Naive thymus-derived CD4-positive, alpha-beta T cell (primary cell): ENCODE data around the gene ARHGAP8. TPM values are rescaled to one million over a fixed set of nuclear protein-coding genes. Genes with fewer than 3 reads are reported as not detected.

ENCODE experiments used
- ATAC-seq: fragments of 150-1000 bp; cut with Tn5 transposase; 2 replicates; pipeline ENCODE4 v1.10.0; 2021; ENCODE audit warnings: mild to moderate bottlenecking, moderate library complexity
- CTCF ChIA-PET: fragments of 350-600 bp; sonication (Branson Sonifier 250); formaldehyde crosslinking; loops from one replicate; lab custom pipeline; 2021; ENCODE audit warnings: antibody characterized with exemption; lab: Charles Lee
- POLR2A ChIA-PET: fragments of 350-600 bp; sonication (Branson Sonifier 250); formaldehyde crosslinking; loops from one replicate; lab custom pipeline; 2021; ENCODE audit warnings: antibody characterized with exemption, inconsistent platforms; lab: Charles Lee
- DNase-seq, 9 donors: peaks; one replicate each; pipeline versions ENCODE4 v3.0.0 to v3.0.0-alpha.2; 2020 to 2022; ENCODE audit warnings: mixed read lengths in 1 of 9
- H3K27ac ChIP-seq: one replicate; pipeline ENCODE4 v1.7.0; 2013; ENCODE audit warnings: mild to moderate bottlenecking, low read depth, low read length, moderate library complexity
- H3K27me3 ChIP-seq, 2 donors: one replicate each; pipeline ENCODE4 v1.7.0; 2013; ENCODE audit warnings: low read length in 2 of 2, mild to moderate bottlenecking in 2 of 2, moderate library complexity in 2 of 2; ENCODE audit not compliant: control insufficient read depth in 2 of 2, insufficient read depth in 2 of 2
- H3K36me3 ChIP-seq, 3 experiments: 1 replicate in 2 of 3; 2 replicates in 1 of 3; pipeline ENCODE4 v1.7.0; 2013; ENCODE audit warnings: low read length in 3 of 3, mild to moderate bottlenecking in 3 of 3, moderate library complexity in 1 of 3; ENCODE audit not compliant: insufficient read depth in 3 of 3, control insufficient read depth in 2 of 3
- H3K4me1 ChIP-seq, 2 donors: one replicate each; pipeline ENCODE4 v1.7.0; 2013; ENCODE audit warnings: low read length in 2 of 2, mild to moderate bottlenecking in 2 of 2, moderate library complexity in 1 of 2; ENCODE audit not compliant: control insufficient read depth in 2 of 2, insufficient read depth in 2 of 2
- H3K4me3 ChIP-seq: 2 replicates; pipeline ENCODE4 v1.7.0; 2013; ENCODE audit warnings: mild to moderate bottlenecking, low read length
- H3K9me3 ChIP-seq, 3 experiments: 1 replicate in 2 of 3; 2 replicates in 1 of 3; pipeline ENCODE4 v1.7.0; 2013; ENCODE audit warnings: low read length in 3 of 3; ENCODE audit not compliant: control insufficient read depth in 2 of 3
- H3K27ac Mint-ChIP-seq, 9 donors: one replicate each; pipeline ENCODE4 v1.8.0; 2020 to 2022; ENCODE audit warnings: mixed read lengths in 9 of 9, mild to moderate bottlenecking in 8 of 9, moderate library complexity in 5 of 9, inconsistent platforms in 2 of 9
- H3K27me3 Mint-ChIP-seq, 5 donors: one replicate each; pipeline ENCODE4 v1.8.0; 2021 to 2022; ENCODE audit warnings: mixed read lengths in 5 of 5, mild to moderate bottlenecking in 1 of 5
- H3K36me3 Mint-ChIP-seq, 5 donors: one replicate each; pipeline ENCODE4 v1.8.0; 2020 to 2022; ENCODE audit warnings: mixed read lengths in 5 of 5, mild to moderate bottlenecking in 3 of 5, inconsistent platforms in 1 of 5
- H3K4me1 Mint-ChIP-seq, 7 donors: one replicate each; pipeline ENCODE4 v1.8.0; 2020 to 2022; ENCODE audit warnings: mixed read lengths in 7 of 7, mild to moderate bottlenecking in 3 of 7, inconsistent platforms in 1 of 7
- H3K4me3 Mint-ChIP-seq, 10 donors: one replicate each; pipeline ENCODE4 v1.8.0; 2020 to 2022; ENCODE audit warnings: mild to moderate bottlenecking in 10 of 10, mixed read lengths in 10 of 10, moderate library complexity in 6 of 10, inconsistent platforms in 2 of 10
- H3K9me3 Mint-ChIP-seq, 11 donors: one replicate each; pipeline ENCODE4 v1.8.0; 2020 to 2022; ENCODE audit warnings: mixed read lengths in 11 of 11, mild to moderate bottlenecking in 4 of 11, inconsistent platforms in 1 of 11, moderate library complexity in 1 of 11
- intact Hi-C, 2 donors: fragments of 100-400 bp; cut with micrococcal nuclease; formaldehyde crosslinking; loops; one replicate each; pipeline ENCODE4 v1.15.1; 2023
- polyA plus RNA-seq, 2 donors: library from polyadenylated mRNA; unstranded; fragments of 300-500 nt; fragmentation: Illumina TruSeq; gene quantifications; one replicate each; pipeline ENCODE4 v1.2.3, GENCODE V29; 2021
- total RNA-seq, 6 experiments: library from RNA in 5 of 6; stranded (reverse) in 5 of 6; gene quantifications; 1 replicate in 5 of 6; 2 replicates in 1 of 6; pipeline ENCODE4 v1.2.3 and lab custom pipeline; 2021 to 2026

The ARHGAP8 gene
- total and polyA plus RNA-seq, 7 experiments from 2014 or later = 0.82 to 2.3 (median 1.5) TPM; not detected in 4

- Mint-ChIP-seq H3K4me3 (no peak overlapping the region), H3K36me3 (no peaks in the 10 kb centered on the region), H3K27ac (no peak overlapping the region), H3K27me3 (peaks cover 0 to 28% (median 11%) of the 10 kb centered on the region in 5 donors), H3K9me3 (peaks cover 0 to 4% (median 0%) of the 10 kb centered on the region in 11 donors), H3K4me1 (peaks cover 0 to 3% (median 0%) of the 10 kb centered on the region in 7 donors)
- Histone ChIP-seq H3K27ac (no peak overlapping the region), H3K9me3 (no peaks in the 10 kb centered on the region), H3K4me1 (no peaks in the 10 kb centered on the region), H3K4me3 (no peak overlapping the region), H3K27me3 (no peaks in the 10 kb centered on the region), H3K36me3 (no peaks in the 10 kb centered on the region)
- ATAC-seq (no peak), DNase-seq (no peak)
- ChIA-PET CTCF (no interaction called here), POLR2A (no interaction called here)
- intact Hi-C loops = no loop called here
These were observed 75.4 kb downstream of the ARHGAP8 start for GRCh38 chr22:44827666-44828190.

- H3K4me3 ChIP-seq = no peak overlapping the region
- CTCF ChIA-PET = no interaction called here
- Mint-ChIP-seq H3K27me3 (peaks cover 0 to 32% (median 13%) of the 10 kb centered on the region in 5 donors), H3K4me1 (peaks cover 0 to 3% (median 0%) of the 10 kb centered on the region in 7 donors), H3K4me3 (no peak overlapping the region), H3K27ac (no peak overlapping the region), H3K9me3 (peaks cover 0 to 4% (median 0%) of the 10 kb centered on the region in 11 donors), H3K36me3 (no peaks in the 10 kb centered on the region)
- POLR2A ChIA-PET = no interaction called here
- H3K9me3 ChIP-seq = no peaks in the 10 kb centered on the region
- H3K27me3 ChIP-seq = no peaks in the 10 kb centered on the region
- no peaks in the 10 kb centered on the region for H3K36me3 ChIP-seq
- ATAC-seq = no peak
- intact Hi-C loops = no loop called here
- no peak for DNase-seq
- no peak overlapping the region for H3K27ac ChIP-seq
- H3K4me1 ChIP-seq = no peaks in the 10 kb centered on the region
These were observed 75.8 kb downstream of the ARHGAP8 start for GRCh38 chr22:44828193-44828592.

GRCh38 chr22:44831885-44832284 is 79.5 kb downstream of the ARHGAP8 start:
- Histone ChIP-seq H3K4me3 (no peak overlapping the region), H3K4me1 (no peaks in the 10 kb centered on the region), H3K36me3 (no peaks in the 10 kb centered on the region), H3K9me3 (no peaks in the 10 kb centered on the region), H3K27me3 (no peaks in the 10 kb centered on the region), H3K27ac (no peak overlapping the region)
- intact Hi-C loops = no loop called here
- Mint-ChIP-seq H3K27me3 (peaks cover 6 to 32% (median 25%) of the 10 kb centered on the region in 5 donors), H3K9me3 (peaks cover 4 to 26% (median 10%) of the 10 kb centered on the region in 11 donors), H3K4me3 (no peak overlapping the region), H3K36me3 (no peaks in the 10 kb centered on the region), H3K4me1 (no peaks in the 10 kb centered on the region), H3K27ac (no peak overlapping the region)
- DNase-seq (no peak), ATAC-seq (no peak)
- ChIA-PET CTCF (no interaction called here), POLR2A (no interaction called here)

- POLR2A ChIA-PET = no interaction called here
- intact Hi-C loops = no loop called here
- no peaks in the 10 kb centered on the region for H3K27me3 ChIP-seq
- ATAC-seq (no peak), DNase-seq (no peak)
- Mint-ChIP-seq H3K4me3 (no peak overlapping the region), H3K4me1 (no peaks in the 10 kb centered on the region), H3K27ac (no peak overlapping the region), H3K36me3 (no peaks in the 10 kb centered on the region), H3K9me3 (peaks cover 4 to 26% (median 10%) of the 10 kb centered on the region in 11 donors), H3K27me3 (peaks cover 6 to 24% (median 21%) of the 10 kb centered on the region in 5 donors)
- no peaks in the 10 kb centered on the region for H3K4me1 ChIP-seq
- no peak overlapping the region for H3K27ac ChIP-seq
- H3K9me3 ChIP-seq = no peaks in the 10 kb centered on the region
- CTCF ChIA-PET = no interaction called here
- H3K36me3 ChIP-seq = no peaks in the 10 kb centered on the region
- no peak overlapping the region for H3K4me3 ChIP-seq
These were observed 81.7 kb downstream of the ARHGAP8 start for GRCh38 chr22:44834065-44834464.

GRCh38 chr22:44837481-44837880 is 85.1 kb downstream of the ARHGAP8 start:
- H3K4me3 ChIP-seq = no peak overlapping the region
- H3K9me3 Mint-ChIP-seq = peaks cover 4 to 26% (median 10%) of the 10 kb centered on the region in 11 donors
- ATAC-seq = no peak
- H3K4me3 Mint-ChIP-seq = no peak overlapping the region
- H3K27me3 ChIP-seq = no peaks in the 10 kb centered on the region
- no peak for DNase-seq
- H3K27ac ChIP-seq = no peak overlapping the region
- ChIA-PET CTCF (no interaction called here), POLR2A (no interaction called here)
- no peaks in the 10 kb centered on the region for H3K36me3 ChIP-seq
- intact Hi-C loops = no loop called here
- no peak overlapping the region for H3K27ac Mint-ChIP-seq
- H3K4me1 Mint-ChIP-seq = no peaks in the 10 kb centered on the region
- peaks cover 6 to 32% (median 24%) of the 10 kb centered on the region in 5 donors for H3K27me3 Mint-ChIP-seq
- no peaks in the 10 kb centered on the region for H3K36me3 Mint-ChIP-seq
- H3K9me3 ChIP-seq = no peaks in the 10 kb centered on the region
- H3K4me1 ChIP-seq = no peaks in the 10 kb centered on the region

- Histone ChIP-seq H3K27me3 (no peaks in the 10 kb centered on the region), H3K4me3 (no peak overlapping the region), H3K36me3 (no peaks in the 10 kb centered on the region), H3K27ac (no peak overlapping the region), H3K9me3 (no peaks in the 10 kb centered on the region), H3K4me1 (no peaks in the 10 kb centered on the region)
- DNase-seq = no peak
- Mint-ChIP-seq H3K27ac (no peak overlapping the region), H3K4me1 (no peaks in the 10 kb centered on the region), H3K36me3 (no peaks in the 10 kb centered on the region), H3K27me3 (peaks cover 4 to 26% (median 19%) of the 10 kb centered on the region in 5 donors), H3K9me3 (peaks cover 4 to 26% (median 10%) of the 10 kb centered on the region in 11 donors), H3K4me3 (no peak overlapping the region)
- CTCF ChIA-PET = no interaction called here
- ATAC-seq = no peak
- intact Hi-C loops = no loop called here
- POLR2A ChIA-PET = no interaction called here
These were observed 86.1 kb downstream of the ARHGAP8 start for GRCh38 chr22:44838316-44839016.

- no peaks in the 10 kb centered on the region for H3K4me1 Mint-ChIP-seq
- H3K9me3 ChIP-seq = no peaks in the 10 kb centered on the region
- intact Hi-C loops = no loop called here
- H3K4me3 ChIP-seq = no peak overlapping the region
- DNase-seq = no peak
- no peak for ATAC-seq
- CTCF ChIA-PET = no interaction called here
- no peaks in the 10 kb centered on the region for H3K36me3 ChIP-seq
- H3K27ac ChIP-seq = no peak overlapping the region
- peaks cover 4 to 26% (median 10%) of the 10 kb centered on the region in 11 donors for H3K9me3 Mint-ChIP-seq
- no peaks in the 10 kb centered on the region for H3K27me3 ChIP-seq
- H3K36me3 Mint-ChIP-seq = no peaks in the 10 kb centered on the region
- peaks cover under 1 to 20% (median 13%) of the 10 kb centered on the region in 5 donors for H3K27me3 Mint-ChIP-seq
- no peak overlapping the region for H3K27ac Mint-ChIP-seq
- POLR2A ChIA-PET = no interaction called here
- H3K4me1 ChIP-seq = no peaks in the 10 kb centered on the region
- H3K4me3 Mint-ChIP-seq = no peak overlapping the region
These were observed 86.7 kb downstream of the ARHGAP8 start for GRCh38 chr22:44839061-44839460.
